Measurements from ENCODE around the gene EPHB2. TPM values are rescaled to one million over a fixed set of nuclear protein-coding genes. Genes with fewer than 3 reads are reported as not detected.

Gene EPHB2
- polyA plus RNA-seq, 2 of the 4 experiments (the other 2 are of a cell fraction), result 13.0 to 35.3 TPM

- no peaks in the 10 kb centered on the region for H3K9me3 ChIP-seq
- POLR2A ChIA-PET, result no interaction called here
- TF ChIP-seq PHF8 (IDR thresholded peaks at IDR 0.05; ENCODE audit: borderline replicate concordance, low read depth), result no peak
- TF ChIP-seq CBX8 (IDR thresholded peaks at IDR 0.05), result no peak
- no peak for TF ChIP-seq KDM5A (IDR thresholded peaks at IDR 0.05)
- TF ChIP-seq SMC3 (IDR thresholded peaks at IDR 0.05), result no peak
- no peak for TF ChIP-seq CBX2 (IDR thresholded peaks at IDR 0.05; ENCODE audit: borderline replicate concordance, low read depth)
- TF ChIP-seq HMGXB4 (CRISPR knock-in tag; IDR thresholded peaks at IDR 0.05; ENCODE audit: borderline replicate concordance), result no peak
- no peak for TF ChIP-seq MAZ (IDR thresholded peaks at IDR 0.05; ENCODE audit: borderline replicate concordance, low read depth, low read length)
- no peak for TF ChIP-seq ESRRA (IDR thresholded peaks at IDR 0.05; ENCODE audit: borderline replicate concordance, low read length)
- no peak for TF ChIP-seq E2F6 (IDR thresholded peaks at IDR 0.05; ENCODE audit: borderline replicate concordance, low read depth)
- TF ChIP-seq PBX3 (IDR thresholded peaks at IDR 0.05), result no peak
- no peak for TF ChIP-seq RARB (CRISPR knock-in tag; IDR thresholded peaks at IDR 0.05)
- TF ChIP-seq GATA3 (IDR thresholded peaks at IDR 0.05; ENCODE audit: borderline replicate concordance), result no peak
- TF ChIP-seq RAD21 (conservative IDR thresholded peaks at IDR 0.05 in 1 of 2, IDR thresholded peaks at IDR 0.05 in 1 of 2), result no peak
- TF ChIP-seq POLR2A (IDR thresholded peaks at IDR 0.05; ENCODE audit: low read length), result no peak
- no peak for TF ChIP-seq NPAS2 (CRISPR knock-in tag; IDR thresholded peaks at IDR 0.05; ENCODE audit: borderline replicate concordance)
- H3K4me1 ChIP-seq, result no peaks in the 10 kb centered on the region
- no peak overlapping the region for H3K27ac ChIP-seq
- FAIRE-seq (no peak), DNase-seq (ENCODE audit: low read depth in 1 of 2, low spot score in 1 of 2) (no peak), ATAC-seq (no peak)
- H3K4me3 ChIP-seq, result no peak overlapping the region
- WGBS (ENCODE audit: missing lambda C conversion rate), result 76% methylated on average over 10 of the region's 10 CpGs
- H3K4me2 ChIP-seq, result no peak overlapping the region
- CTCF ChIA-PET, result interaction anchor here (1.3 to 1.6 kb wide), 2 partner anchors 14 to 158 kb away, joined by 3 read pairs; no protein-coding TSS in a partner anchor
Measured at GRCh38 chr1:22875241-22875640, 164.6 kb downstream of the EPHB2 start.

GRCh38 chr1:22875841-22876240 is 165.2 kb downstream of the EPHB2 start:
- CTCF ChIA-PET, result interaction anchor here (1.0 to 1.6 kb wide), 3 partner anchors 12 to 159 kb away, joined by 3 read pairs; no protein-coding TSS in a partner anchor
- 94% methylated on average over 5 of the region's 5 CpGs for WGBS (ENCODE audit: missing lambda C conversion rate)
- FAIRE-seq, result no peak

GRCh38 chr1:22876359-22877111 is 165.9 kb downstream of the EPHB2 start:
- ATAC-seq (no peak), FAIRE-seq (no peak), DNase-seq (ENCODE audit: low read depth in 1 of 2, low spot score in 1 of 2) (no peak)
- 95% methylated on average over 9 of the region's 20 CpGs for WGBS (ENCODE audit: missing lambda C conversion rate)
- POLR2A ChIA-PET, result no interaction called here
- TF ChIP-seq HOXB5 (CRISPR knock-in tag; IDR thresholded peaks at IDR 0.05), result no peak
- TF ChIP-seq HOXB13 (CRISPR knock-in tag; IDR thresholded peaks at IDR 0.05; ENCODE audit: low read depth), result no peak
- TF ChIP-seq SMC3 (IDR thresholded peaks at IDR 0.05), result no peak
- TF ChIP-seq NPAS2 (CRISPR knock-in tag; IDR thresholded peaks at IDR 0.05; ENCODE audit: borderline replicate concordance), result no peak
- TF ChIP-seq MAZ (IDR thresholded peaks at IDR 0.05; ENCODE audit: borderline replicate concordance, low read depth, low read length), result no peak
- no peak for TF ChIP-seq CTCF (IDR thresholded peaks at IDR 0.05)
- no peak for TF ChIP-seq REST (IDR thresholded peaks at IDR 0.05)
- no peak for TF ChIP-seq HEYL (CRISPR knock-in tag; IDR thresholded peaks at IDR 0.05)
- no peak for TF ChIP-seq HDAC2 (IDR thresholded peaks at IDR 0.05)
- no peak for TF ChIP-seq ZC3H11A (IDR thresholded peaks at IDR 0.05)
- no peak for TF ChIP-seq FOXS1 (CRISPR knock-in tag; IDR thresholded peaks at IDR 0.05)
- Histone ChIP-seq H3K4me2 (no peak overlapping the region), H3K27ac (no peak overlapping the region), H3K9me3 (no peaks in the 10 kb centered on the region), H3K4me3 (no peak overlapping the region), H3K4me1 (no peaks in the 10 kb centered on the region)
- CTCF ChIA-PET, result interaction anchor here (1.0 to 1.6 kb wide), 4 partner anchors 11 to 159 kb away, joined by 3 to 4 read pairs (median 3); no protein-coding TSS in a partner anchor

More at GRCh38 chr1:22875841-22876240, 165.2 kb downstream of the EPHB2 start:
- POLR2A ChIA-PET, result interaction anchor here (0.5 kb wide), 1 partner anchor 11 kb away, joined by 4 read pairs; no protein-coding TSS in a partner anchor
- Histone ChIP-seq H3K9me3 (no peaks in the 10 kb centered on the region), H3K4me2 (no peak overlapping the region), H3K4me3 (no peak overlapping the region), H3K27ac (no peak overlapping the region), H3K4me1 (no peaks in the 10 kb centered on the region)
- no peak for DNase-seq (ENCODE audit: low read depth in 1 of 2, low spot score in 1 of 2)
- no peak for ATAC-seq
- TF ChIP-seq CHD4 (IDR thresholded peaks at IDR 0.05; ENCODE audit: borderline replicate concordance) (no peak), SMC3 (IDR thresholded peaks at IDR 0.05) (no peak), HOXB13 (CRISPR knock-in tag; IDR thresholded peaks at IDR 0.05; ENCODE audit: low read depth) (no peak)
